AG09319 (cell line): ENCODE data around the gene KRT76.
"Not testable (repeated sequence)": the region's sequence is repeated elsewhere in the genome, so short reads cannot be mapped to it uniquely, and the experiment has no call there.

Experiments
- DNase-seq: peaks from one replicate; pipeline ENCODE4 v3.0.0-alpha.2; 2010; ENCODE audit warnings: low read depth; ENCODE audit errors: extremely low read depth
- CTCF ChIP-seq: IDR thresholded peaks from 2 replicates; pipeline ENCODE4 v1.5.1; 2011; ENCODE audit warnings: low read depth, mild to moderate bottlenecking, inconsistent platforms, low read length, moderate library complexity

KRT76 gene

GRCh38 chr12:52796839-52797528, 19.8 kb upstream of the KRT76 start:
- no peak for TF ChIP-seq CTCF
- DNase-seq, result no peak

- TF ChIP-seq CTCF, result no peak
- DNase-seq, result no peak
These were observed 19.3 kb upstream of the KRT76 start for GRCh38 chr12:52796429-52796794.

- no peak for TF ChIP-seq CTCF
- no peak for DNase-seq
These were observed 18.7 kb upstream of the KRT76 start, which contains the start of gene KRT3 for GRCh38 chr12:52795694-52796428. Gene KRT3, minus strand, starts transcription at chr12:52796117. Its CDS starts 75 bp downstream, at chr12:52796042.

GRCh38 chr12:52795332-52795674, 18.2 kb upstream of the KRT76 start:
- DNase-seq, result not testable (repeated sequence)

- TF ChIP-seq CTCF, result no peak
- DNase-seq, result no peak
These were observed 17.6 kb upstream of the KRT76 start for GRCh38 chr12:52794479-52795331.

- no peak for TF ChIP-seq CTCF
- DNase-seq, result no peak
These were observed 15.3 kb upstream of the KRT76 start for GRCh38 chr12:52792185-52793029.

- no peak for TF ChIP-seq CTCF
- DNase-seq, result no peak
These were observed 14.4 kb upstream of the KRT76 start for GRCh38 chr12:52791271-52792184.
